ENCODE data around the gene CDH11.

- TF ChIP-seq POLR2A (IDR thresholded peaks at IDR 0.05) (no peak), CTCF (IDR thresholded peaks at IDR 0.05) (no peak), EP300 (IDR thresholded peaks at IDR 0.05) (no peak), POLR2AphosphoS5 (IDR thresholded peaks at IDR 0.05) (no peak)
Measured at GRCh38 chr16:64898159-64898558, 223.7 kb downstream of the CDH11 start.

Measured in sigmoid colon (tissue), 4 donors.